NB4 (cell line): ENCODE results near the gene IRS2.

ENCODE experiments used
- CTCF ChIP-seq: IDR thresholded peaks from one replicate; pipeline ENCODE4 v1.5.1; 2012; ENCODE audit warnings: low read depth, low read length
- MAX ChIP-seq: IDR thresholded peaks from 2 replicates; pipeline ENCODE4 v1.6.1; 2011; ENCODE audit warnings: low read depth, low read length
- POLR2A ChIP-seq: IDR thresholded peaks from 2 replicates; pipeline ENCODE4 v1.6.1; 2011; ENCODE audit warnings: mild to moderate bottlenecking; ENCODE audit not compliant: insufficient read length; ENCODE audit errors: extremely low read depth

- no peak for TF ChIP-seq CTCF
- TF ChIP-seq MAX = no peak
- no peak for TF ChIP-seq POLR2A
These were observed 33.5 kb upstream of the IRS2 start for GRCh38 chr13:109819874-109820273.
